K562 (cell line): Measurements from ENCODE around the gene RTL1. TPM values are rescaled to one million over a fixed set of nuclear protein-coding genes. Genes with fewer than 3 reads are reported as not detected.

Source experiments
- ATAC-seq: fragments of 200-7000 bp; cut with Tn5 transposase; 3 replicates; pipeline ENCODE4 v1.9.1; 2020; ENCODE audit warnings: moderate library complexity
- BruUV-seq: library from RNA; stranded (reverse); fragments of 400-500 nt; replicated peaks from 2 replicates; lab custom pipeline; 2021; lab: Mats Ljungman, UMichigan
- CTCF ChIA-PET: fragments of 300-600 bp; formaldehyde crosslinking; extraction: SDS; loops from one replicate; lab custom pipeline; 2021; ENCODE audit warnings: low intra/inter-chr PET ratio; lab: Yijun Ruan, JAX
- POLR2A ChIA-PET: fragments of 300-600, 350-650 bp; sonication (Branson Sonifier 250); formaldehyde crosslinking; extraction: SDS; loops from one replicate; lab custom pipeline; 2021; ENCODE audit warnings: antibody characterized with exemption, inconsistent platforms; lab: Yijun Ruan, JAX
- DNase-seq, 4 experiments: peaks; one replicate each; pipeline versions ENCODE4 v3.0.0 to v3.0.0-alpha.2; 2011 to 2018; ENCODE audit warnings: low spot score in 3 of 4, mixed read lengths in 3 of 4; ENCODE audit errors: extremely low read depth in 1 of 4
- FAIRE-seq: peaks from 2 replicates; lab custom pipeline; 2011; peaks lifted over from hg19 to GRCh38; lab: Jason Lieb, UNC
- H2AFZ ChIP-seq: 2 replicates; pipeline ENCODE4 v1.6.0; 2011; ENCODE audit warnings: low read depth, low read length, control low read depth, inconsistent platforms
- H3K27ac ChIP-seq: fragments of 200-600 bp; 3 replicates; pipeline ENCODE4 v1.8.0; 2011; ENCODE audit warnings: low read depth, mild to moderate bottlenecking, control low read depth, inconsistent platforms, low read length, moderate library complexity, mixed read lengths; ENCODE audit errors: extremely low read depth
- H3K27me3 ChIP-seq, 2 experiments: fragments of 300-600 bp in 1 of 2; 2 replicates in 1 of 2; 3 replicates in 1 of 2; pipeline versions ENCODE4 v1.6.0 to v1.8.0; 2011; ENCODE audit warnings: inconsistent platforms in 2 of 2, low read length in 2 of 2, mild to moderate bottlenecking in 1 of 2, mixed read lengths in 1 of 2, moderate library complexity in 1 of 2; ENCODE audit not compliant: control insufficient read depth in 2 of 2, insufficient read depth in 2 of 2
- H3K36me3 ChIP-seq: fragments of 300-600 bp; 3 replicates; pipeline ENCODE4 v1.8.0; 2011; ENCODE audit warnings: mild to moderate bottlenecking, low read length, inconsistent platforms; ENCODE audit not compliant: control insufficient read depth, insufficient read depth
- H3K4me1 ChIP-seq, 2 experiments: fragments of 200-600 bp in 1 of 2; replicated peaks in 1 of 2; 2 replicates in 1 of 2; 3 replicates in 1 of 2; pipeline versions ENCODE4 v1.5.1 to v1.8.0; 2011; ENCODE audit warnings: inconsistent platforms in 2 of 2, low read length in 2 of 2, mild to moderate bottlenecking in 1 of 2, mixed read lengths in 1 of 2, moderate library complexity in 1 of 2; ENCODE audit not compliant: control insufficient read depth in 2 of 2, insufficient read depth in 2 of 2
- H3K4me2 ChIP-seq: 2 replicates; pipeline ENCODE4 v1.6.1; 2011; ENCODE audit warnings: low read length, control low read depth, inconsistent platforms, mixed read lengths; ENCODE audit not compliant: insufficient read depth
- H3K4me3 ChIP-seq: fragments of 200-600 bp; sonication (generic), shearing (Covaris generic); 2 replicates; pipeline ENCODE4 v1.5.1; 2016; ENCODE audit warnings: control low read depth, inconsistent platforms
- H3K79me2 ChIP-seq: fragments of 200-600 bp; 3 replicates; pipeline ENCODE4 v1.8.0; 2011; ENCODE audit warnings: low read length, inconsistent platforms; ENCODE audit not compliant: control insufficient read depth, insufficient read depth
- H3K9ac ChIP-seq, 2 experiments: 2 replicates each; pipeline versions ENCODE4 v1.6.0 to v1.6.1; 2011; ENCODE audit warnings: low read depth in 2 of 2, low read length in 2 of 2, control low read depth in 1 of 2, inconsistent platforms in 1 of 2, mild to moderate bottlenecking in 1 of 2, mixed read lengths in 1 of 2; ENCODE audit not compliant: insufficient read depth in 1 of 2
- H3K9me1 ChIP-seq: one replicate; pipeline ENCODE4 v1.6.0; 2011; ENCODE audit warnings: inconsistent platforms, mild to moderate bottlenecking, low read length, moderate library complexity; ENCODE audit not compliant: control insufficient read depth, insufficient read depth
- H3K9me3 ChIP-seq: replicated peaks from 2 replicates; pipeline ENCODE4 v1.5.1; 2011; ENCODE audit warnings: low read depth, low read length, inconsistent platforms; ENCODE audit not compliant: control insufficient read depth, insufficient read depth
- H4K20me1 ChIP-seq: replicated peaks from 2 replicates; pipeline ENCODE4 v1.6.1; 2011; ENCODE audit warnings: low read length, inconsistent platforms, mixed read lengths; ENCODE audit not compliant: control insufficient read depth, insufficient read depth
- MEF2D ChIP-seq: conservative IDR thresholded peaks from 2 replicates; pipeline ENCODE4 v1.6.1; 2016; ENCODE audit warnings: low read depth, missing genetic modification characterization, missing compliant biosample characterization
- NFIC ChIP-seq: fragments of 450-650 bp; IDR thresholded peaks from 2 replicates; pipeline ENCODE4 v1.6.1; 2017; ENCODE audit warnings: mild to moderate bottlenecking, inconsistent platforms
- NR3C1 ChIP-seq: sonication (generic); formaldehyde crosslinking; IDR thresholded peaks from 2 replicates; pipeline ENCODE4 v1.8.1; 2022; ENCODE audit warnings: missing genetic modification reagents
- OTX1 ChIP-seq: fragments of 450-650 bp; formaldehyde crosslinking; IDR thresholded peaks from 2 replicates; pipeline ENCODE4 v1.4.0; 2022; ENCODE audit warnings: mild to moderate bottlenecking
- SMAD4 ChIP-seq: fragments of 250-450 bp; sonication (Bioruptor Pico); conservative IDR thresholded peaks from 2 replicates; pipeline ENCODE4 v1.8.0; 2021; ENCODE audit warnings: inconsistent platforms, mild to moderate bottlenecking, moderate library complexity
- ZNF263 ChIP-seq: sonication (generic); formaldehyde crosslinking; IDR thresholded peaks from 2 replicates; pipeline ENCODE4 v1.8.0; 2022; ENCODE audit warnings: mild to moderate bottlenecking, missing genetic modification reagents, borderline replicate concordance
- WGBS: fragments of 100-300 bp; shearing (Covaris generic); methylation state at CpG from one replicate; pipeline ENCODE4 v1.1.6; 2016; ENCODE audit warnings: low coverage, mixed read lengths; ENCODE audit not compliant: insufficient coverage; ENCODE audit errors: missing lambda C conversion rate; 5-methylcytosine and 5-hydroxymethylcytosine counted together
- in situ Hi-C: fragments of 300-500 bp; cut with MboI; formaldehyde crosslinking; loops from 4 replicates; pipeline ENCODE4 v1.15.0; 2018; ENCODE audit warnings: inconsistent platforms, mixed read lengths
- intact Hi-C: fragments of 100-400 bp; cut with micrococcal nuclease; formaldehyde crosslinking; loops from 2 replicates; pipeline ENCODE4 v1.14.2; 2022
- polyA plus RNA-seq, 8 experiments: library from polyadenylated mRNA; depleted of rRNA in 4 of 8; stranded (reverse) in 5 of 8; unstranded in 3 of 8; fragments of >200 nt; fragmentation: Nextera tagmentation in 2 of 8; fragmentation: Illumina TruSeq in 1 of 8; extraction: Ambion mirVana in 2 of 8; extraction: Trizol in 1 of 8; gene quantifications; 2 replicates each; pipeline versions ENCODE4 v1.2.1 to v1.2.3, GENCODE V29; 2011 to 2014; ENCODE audit warnings: inconsistent platforms in 1 of 8, missing spikeins in 1 of 8
- total RNA-seq, 7 experiments: library from RNA; depleted of rRNA in 6 of 7; stranded (reverse); fragments of >200 nt in 6 of 7; fragmentation: Illumina TruSeq in 2 of 7; extraction: Trizol in 2 of 7; gene quantifications; 2 replicates each; pipeline versions ENCODE4 v1.2.1 to v1.2.3, GENCODE V29; 2011 to 2021; ENCODE audit warnings: low replicate concordance in 1 of 7
- TF ChIP-seq, protein P1 (sequence below): fragments of 450-650 bp; formaldehyde crosslinking; IDR thresholded peaks from 2 replicates; pipeline ENCODE4 v1.4.0; 2020; ENCODE audit warnings: mild to moderate bottlenecking, moderate library complexity
- TF ChIP-seq, protein P2 (sequence below), 2 experiments: fragments of 450-650 bp in 1 of 2; sonication (generic) in 1 of 2; formaldehyde crosslinking in 1 of 2; IDR thresholded peaks in 1 of 2; conservative IDR thresholded peaks in 1 of 2; 2 replicates each; pipeline versions ENCODE4 v1.6.1 to v1.8.1; 2016 to 2023; ENCODE audit warnings: mild to moderate bottlenecking in 2 of 2, moderate library complexity in 2 of 2, inconsistent platforms in 1 of 2, missing genetic modification reagents in 1 of 2

Gene RTL1
- total and polyA plus RNA-seq, 9 of the 15 experiments (the other 6 are each of a cell fraction or from before 2014, with no cell fraction given) = not detected

DNA sequence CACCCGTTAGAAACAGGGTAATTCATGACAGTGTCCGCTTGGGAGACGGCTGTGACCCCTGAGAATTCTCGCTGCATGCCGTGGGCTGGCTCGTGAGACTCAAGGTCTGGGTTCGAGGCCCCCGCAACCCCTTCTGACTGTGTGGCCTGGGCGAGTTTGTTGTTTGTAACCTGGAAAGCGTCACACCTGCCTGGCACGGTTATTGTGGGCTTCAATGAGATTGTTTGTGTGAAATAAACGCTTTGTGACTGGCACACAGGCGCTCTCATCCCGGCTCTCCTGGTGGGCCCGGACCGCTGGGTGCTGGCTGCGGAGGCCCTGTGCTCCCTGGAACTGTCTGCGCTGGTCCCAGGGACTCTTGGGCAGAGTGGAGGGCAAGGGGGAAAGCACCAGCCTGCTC lies 43.7 kb downstream of the RTL1 start:
- H3K4me1 ChIP-seq = peaks cover 12 to 15% of the 10 kb centered on the region in 2 experiments
- ChIA-PET POLR2A (no interaction called here), CTCF (no interaction called here)
- WGBS = 51% methylated on average over 17 of the region's 18 CpGs
- TF ChIP-seq, protein P1, sequence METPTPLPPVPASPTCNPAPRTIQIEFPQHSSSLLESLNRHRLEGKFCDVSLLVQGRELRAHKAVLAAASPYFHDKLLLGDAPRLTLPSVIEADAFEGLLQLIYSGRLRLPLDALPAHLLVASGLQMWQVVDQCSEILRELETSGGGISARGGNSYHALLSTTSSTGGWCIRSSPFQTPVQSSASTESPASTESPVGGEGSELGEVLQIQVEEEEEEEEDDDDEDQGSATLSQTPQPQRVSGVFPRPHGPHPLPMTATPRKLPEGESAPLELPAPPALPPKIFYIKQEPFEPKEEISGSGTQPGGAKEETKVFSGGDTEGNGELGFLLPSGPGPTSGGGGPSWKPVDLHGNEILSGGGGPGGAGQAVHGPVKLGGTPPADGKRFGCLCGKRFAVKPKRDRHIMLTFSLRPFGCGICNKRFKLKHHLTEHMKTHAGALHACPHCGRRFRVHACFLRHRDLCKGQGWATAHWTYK (CRISPR knock-in tag) = no peak
- TF ChIP-seq, protein P2, sequence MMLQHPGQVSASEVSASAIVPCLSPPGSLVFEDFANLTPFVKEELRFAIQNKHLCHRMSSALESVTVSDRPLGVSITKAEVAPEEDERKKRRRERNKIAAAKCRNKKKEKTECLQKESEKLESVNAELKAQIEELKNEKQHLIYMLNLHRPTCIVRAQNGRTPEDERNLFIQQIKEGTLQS (IDR thresholded peaks at IDR 0.05) = no peak
- TF ChIP-seq, protein P2 (CRISPR knock-in tag; conservative IDR thresholded peaks at IDR 0.05) = no peak
- TF ChIP-seq SMAD4 = no peak
- no peak for TF ChIP-seq ZNF263 (CRISPR knock-in tag)
- TF ChIP-seq NFIC = no peak
- TF ChIP-seq MEF2D (tag) = no peak
- TF ChIP-seq NR3C1 (CRISPR knock-in tag) = no peak
- TF ChIP-seq OTX1 (CRISPR knock-in tag) = no peak
- no peak overlapping the region for H3K4me3 ChIP-seq
- H4K20me1 ChIP-seq = no peaks in the 10 kb centered on the region
- no peak overlapping the region for H3K4me2 ChIP-seq
- in situ Hi-C loops (no loop called here), intact Hi-C loops (no loop called here)
- H3K9me1 ChIP-seq = no peaks in the 10 kb centered on the region
- no peaks in the 10 kb centered on the region for H3K27me3 ChIP-seq
- H3K9me3 ChIP-seq = no peaks in the 10 kb centered on the region
- H3K36me3 ChIP-seq = no peaks in the 10 kb centered on the region
- no peak for FAIRE-seq
- ATAC-seq = no peak
- no peak for DNase-seq
- H3K79me2 ChIP-seq = no peaks in the 10 kb centered on the region
- H3K9ac ChIP-seq = 0 out of 4 replicates have a peak overlapping the region, but pooled peaks of 1 of the 2 experiments have one; percentile 9
- no peak overlapping the region for H3K27ac ChIP-seq
- no TSS peak for BruUV-seq
- no peak overlapping the region for H2AFZ ChIP-seq
